Mesenchymal stem cell (in vitro differentiated cells and primary cell): ENCODE measurements around the gene GNAZ.

Experiments used
- DNase-seq: peaks from one replicate; pipeline ENCODE4 v3.0.0-alpha.2; 2013
- H2AFZ ChIP-seq: one replicate; pipeline ENCODE4 v1.6.1; 2013; ENCODE audit warnings: low read depth, mild to moderate bottlenecking, control low read depth, inconsistent platforms, low read length, moderate library complexity
- H2AK5ac ChIP-seq: 2 replicates; pipeline ENCODE4 v1.6.1; 2013; ENCODE audit warnings: low read length, moderate library complexity, mild to moderate bottlenecking, inconsistent platforms; ENCODE audit not compliant: severe bottlenecking
- H2BK120ac ChIP-seq: one replicate; pipeline ENCODE4 v1.6.1; 2013; ENCODE audit warnings: low read depth, mild to moderate bottlenecking, inconsistent platforms, low read length, moderate library complexity
- H2BK12ac ChIP-seq, 2 experiments: one replicate each; pipeline ENCODE4 v1.6.1; 2013; ENCODE audit warnings: inconsistent platforms in 2 of 2, low read length in 2 of 2, mild to moderate bottlenecking in 2 of 2, moderate library complexity in 2 of 2, control low read depth in 1 of 2
- H2BK15ac ChIP-seq: one replicate; pipeline ENCODE4 v1.6.1; 2013; ENCODE audit warnings: mild to moderate bottlenecking, low read depth, inconsistent platforms; ENCODE audit not compliant: poor library complexity, severe bottlenecking
- H2BK5ac ChIP-seq: 2 replicates; pipeline ENCODE4 v1.6.1; 2013; ENCODE audit warnings: low read depth, mild to moderate bottlenecking, low read length, control low read depth, inconsistent platforms; ENCODE audit not compliant: poor library complexity, severe bottlenecking
- H3K14ac ChIP-seq, 2 experiments: one replicate each; pipeline ENCODE4 v1.6.1; 2013; ENCODE audit warnings: inconsistent platforms in 2 of 2, low read length in 2 of 2, control low read depth in 1 of 2, mild to moderate bottlenecking in 1 of 2, moderate library complexity in 1 of 2
- H3K18ac ChIP-seq, 2 experiments: one replicate each; pipeline ENCODE4 v1.6.1; 2013; ENCODE audit warnings: inconsistent platforms in 2 of 2, low read length in 2 of 2, control low read depth in 1 of 2, low read depth in 1 of 2, mild to moderate bottlenecking in 1 of 2
- H3K23ac ChIP-seq, 2 experiments: one replicate each; pipeline ENCODE4 v1.6.1; 2013; ENCODE audit warnings: inconsistent platforms in 2 of 2, low read length in 2 of 2, mild to moderate bottlenecking in 2 of 2, moderate library complexity in 2 of 2, control low read depth in 1 of 2
- H3K27ac ChIP-seq: 2 replicates; pipeline ENCODE4 v1.5.1; 2013; ENCODE audit warnings: mild to moderate bottlenecking, moderate library complexity, low read length, control low read depth, inconsistent platforms; ENCODE audit not compliant: poor library complexity, severe bottlenecking
- H3K27me3 ChIP-seq, 2 experiments: 2 replicates each; pipeline versions ENCODE4 v1.6.1 to v1.7.0; 2013; ENCODE audit warnings: low read length in 2 of 2, mild to moderate bottlenecking in 2 of 2, moderate library complexity in 2 of 2, control low read depth in 1 of 2, inconsistent platforms in 1 of 2; ENCODE audit not compliant: control insufficient read depth in 1 of 2, insufficient read depth in 1 of 2
- H3K36me3 ChIP-seq, 2 experiments: 2 replicates each; pipeline versions ENCODE4 v1.6.1 to v1.7.0; 2013; ENCODE audit warnings: low read length in 2 of 2, control low read depth in 1 of 2, inconsistent platforms in 1 of 2, low read depth in 1 of 2, mild to moderate bottlenecking in 1 of 2; ENCODE audit not compliant: insufficient read depth in 2 of 2, control insufficient read depth in 1 of 2
- H3K4ac ChIP-seq, 2 experiments: one replicate each; pipeline ENCODE4 v1.6.1; 2013; ENCODE audit warnings: inconsistent platforms in 2 of 2, low read length in 2 of 2, mild to moderate bottlenecking in 2 of 2, moderate library complexity in 2 of 2, control low read depth in 1 of 2, low read depth in 1 of 2
- H3K4me1 ChIP-seq: 2 replicates; pipeline ENCODE4 v1.6.1; 2013; ENCODE audit warnings: low read depth, low read length, control low read depth; ENCODE audit not compliant: control insufficient read depth, insufficient read depth
- H3K4me2 ChIP-seq: 2 replicates; pipeline ENCODE4 v1.6.1; 2013; ENCODE audit warnings: low read length, mild to moderate bottlenecking, inconsistent platforms; ENCODE audit not compliant: poor library complexity, severe bottlenecking
- H3K4me3 ChIP-seq, 2 experiments: 2 replicates each; pipeline versions ENCODE4 v1.5.1 to v1.7.0; 2013; ENCODE audit warnings: low read length in 2 of 2, mild to moderate bottlenecking in 2 of 2, control low read depth in 1 of 2, low read depth in 1 of 2; ENCODE audit not compliant: insufficient read depth in 1 of 2
- H3K79me1 ChIP-seq: replicated peaks from 2 replicates; pipeline ENCODE4 v1.6.1; 2013; ENCODE audit warnings: mild to moderate bottlenecking, control low read depth, low read length, inconsistent platforms; ENCODE audit not compliant: poor library complexity, severe bottlenecking
- H3K9ac ChIP-seq: 2 replicates; pipeline ENCODE4 v1.7.0; 2013; ENCODE audit warnings: mild to moderate bottlenecking, low read length, moderate library complexity
- H3K9me3 ChIP-seq: 2 replicates; pipeline ENCODE4 v1.7.0; 2013; ENCODE audit warnings: mild to moderate bottlenecking, low read length; ENCODE audit not compliant: control insufficient read depth
- H4K8ac ChIP-seq: one replicate; pipeline ENCODE4 v1.6.1; 2013; ENCODE audit warnings: inconsistent platforms, mild to moderate bottlenecking, low read length, moderate library complexity
- H4K91ac ChIP-seq: one replicate; pipeline ENCODE4 v1.6.1; 2013; ENCODE audit warnings: mild to moderate bottlenecking, low read length, inconsistent platforms
- WGBS: methylation state at CpG from one replicate; pipeline ENCODE4 v1.1.7; 2013; ENCODE audit warnings: mixed read lengths; 5-methylcytosine and 5-hydroxymethylcytosine counted together

Gene GNAZ

GRCh38 chr22:23075525-23076216 is 5.4 kb downstream of the GNAZ start:
- Histone ChIP-seq H4K8ac (no peak overlapping the region), H3K27me3 (peaks cover 24 to 34% of the 10 kb centered on the region in 2 experiments), H2BK12ac (no peak overlapping the region), H3K36me3 (peaks cover 0 to 4% of the 10 kb centered on the region in 2 experiments), H2AK5ac (no peak overlapping the region), H3K9ac (no peak overlapping the region), H3K4me2 (no peak overlapping the region), H2BK15ac (no peak overlapping the region), H3K14ac (no peak overlapping the region), H2AFZ (no peak overlapping the region), H3K9me3 (no peaks in the 10 kb centered on the region), H3K4me1 (peaks cover 18% of the 10 kb centered on the region), H3K79me1 (no peaks in the 10 kb centered on the region), H4K91ac (no peak overlapping the region), H3K27ac (no peak overlapping the region), H3K4ac (no peak overlapping the region), H3K23ac (no peak overlapping the region), H3K4me3 (no peak overlapping the region), H2BK120ac (no peak overlapping the region), H3K18ac (no peak overlapping the region), H2BK5ac (no peak overlapping the region)
- DNase-seq, result no peak
- 80% methylated on average over 9 of the region's 9 CpGs for WGBS

DNA sequence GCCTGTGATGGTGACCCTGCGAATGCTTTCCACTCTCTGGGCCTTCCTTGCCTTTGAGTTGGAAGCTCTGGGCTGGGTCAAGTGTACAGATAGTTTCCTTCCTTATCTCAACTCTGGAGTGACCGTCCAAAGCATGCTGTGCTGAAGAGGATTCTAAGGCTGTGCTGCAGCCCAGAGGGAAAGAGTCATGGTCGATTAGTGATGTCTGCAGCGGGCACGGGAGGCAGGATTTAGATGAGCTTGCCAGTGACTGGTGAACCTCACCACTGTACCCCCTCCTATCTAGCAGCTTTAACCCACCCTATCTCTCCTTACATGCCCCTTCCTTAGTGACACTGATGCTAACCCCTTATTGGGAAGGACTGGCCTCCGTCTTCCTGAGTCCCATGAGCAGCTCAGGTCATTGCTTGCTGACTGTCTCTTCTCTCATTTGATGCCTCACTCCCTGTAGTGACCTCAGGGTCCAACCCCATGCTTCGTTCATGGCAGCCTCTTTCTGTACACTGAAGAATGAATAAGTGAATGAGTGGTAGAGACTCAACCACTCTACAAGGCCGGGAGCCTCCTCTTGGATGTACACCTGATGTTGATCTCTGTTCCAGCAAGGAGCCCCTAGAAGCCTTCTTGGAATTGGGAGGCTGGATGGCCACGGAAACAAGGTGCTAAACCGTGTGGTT is 6.7 kb downstream of the GNAZ start:
- no peak overlapping the region for H3K14ac ChIP-seq
- whole genome bisulfite sequencing, result 71% methylated on average over 10 of the region's 10 CpGs
- H3K4me3 ChIP-seq, result no peak overlapping the region
- H2BK15ac ChIP-seq, result no peak overlapping the region
- peaks cover 0 to 4% of the 10 kb centered on the region in 2 experiments for H3K36me3 ChIP-seq
- no peak overlapping the region for H3K23ac ChIP-seq
- no peak for DNase-seq
- H2BK12ac ChIP-seq, result no peak overlapping the region
- H2BK5ac ChIP-seq, result no peak overlapping the region
- no peaks in the 10 kb centered on the region for H3K79me1 ChIP-seq
- H2BK120ac ChIP-seq, result no peak overlapping the region
- no peak overlapping the region for H3K9ac ChIP-seq
- no peak overlapping the region for H4K8ac ChIP-seq
- H3K18ac ChIP-seq, result no peak overlapping the region
- H3K27ac ChIP-seq, result no peak overlapping the region
- H3K4ac ChIP-seq, result no peak overlapping the region
- no peak overlapping the region for H2AK5ac ChIP-seq
- peaks cover 13 to 22% of the 10 kb centered on the region in 2 experiments for H3K27me3 ChIP-seq
- no peak overlapping the region for H2AFZ ChIP-seq
- peaks cover 13% of the 10 kb centered on the region for H3K4me1 ChIP-seq
- no peak overlapping the region for H3K4me2 ChIP-seq
- H4K91ac ChIP-seq, result no peak overlapping the region
- no peaks in the 10 kb centered on the region for H3K9me3 ChIP-seq

DNA sequence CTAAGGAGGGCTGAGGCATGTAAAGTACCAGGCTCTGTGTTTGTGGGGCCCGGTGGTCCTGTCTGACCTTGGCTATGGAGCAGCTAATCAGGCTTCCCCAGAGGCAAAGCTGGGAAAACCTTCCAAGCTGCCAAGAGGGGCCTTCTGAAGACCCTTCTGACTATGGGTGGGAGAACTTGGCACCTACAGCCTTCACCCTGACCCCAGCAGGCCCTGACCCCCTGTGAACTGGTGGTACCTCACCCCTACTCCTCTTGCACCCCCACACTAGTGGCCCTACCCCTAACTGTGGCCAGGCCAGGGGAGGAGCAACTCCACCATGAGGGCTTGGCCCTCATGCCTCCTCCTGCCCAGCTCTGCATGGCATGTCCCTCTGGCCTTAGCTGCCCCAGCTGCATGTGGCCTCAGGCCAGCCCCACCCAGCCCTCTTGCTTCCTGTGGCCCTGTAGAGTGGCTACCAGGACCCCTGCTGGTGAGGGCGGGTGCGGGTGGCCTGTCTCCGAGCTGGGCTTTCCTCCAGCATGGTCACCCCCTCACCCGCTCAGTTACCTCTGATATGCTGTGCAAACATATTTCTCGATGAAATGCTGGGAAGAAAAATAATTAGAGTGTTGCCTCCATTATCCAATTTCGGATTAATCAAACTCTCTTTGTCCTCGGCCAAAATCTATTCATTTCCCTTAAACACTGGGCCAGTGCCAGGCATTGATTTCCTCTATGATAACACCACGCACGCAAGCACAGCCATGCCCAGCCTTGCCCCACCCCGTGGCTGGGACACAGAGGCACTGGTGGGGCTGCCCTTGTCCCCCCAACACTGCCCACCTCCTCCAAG is 7.5 kb downstream of the GNAZ start:
- Histone ChIP-seq H3K9ac (no peak overlapping the region), H3K4me1 (peaks cover 9% of the 10 kb centered on the region), H3K27ac (no peak overlapping the region), H3K4me2 (no peak overlapping the region), H2BK12ac (no peak overlapping the region), H4K8ac (no peak overlapping the region), H3K14ac (no peak overlapping the region), H2BK15ac (no peak overlapping the region), H3K79me1 (no peaks in the 10 kb centered on the region), H3K23ac (no peak overlapping the region), H3K9me3 (no peaks in the 10 kb centered on the region), H3K4ac (no peak overlapping the region), H2AK5ac (no peak overlapping the region), H2AFZ (no peak overlapping the region), H3K27me3 (peaks cover 10 to 16% of the 10 kb centered on the region in 2 experiments), H4K91ac (no peak overlapping the region), H2BK120ac (no peak overlapping the region), H3K36me3 (peaks cover 0 to 4% of the 10 kb centered on the region in 2 experiments), H3K4me3 (no peak overlapping the region), H3K18ac (no peak overlapping the region), H2BK5ac (no peak overlapping the region)
- WGBS, result 77% methylated on average over 10 of the region's 11 CpGs
- DNase-seq, result no peak

- H2BK15ac ChIP-seq, result no peak overlapping the region
- no peak overlapping the region for H3K4me2 ChIP-seq
- no peak overlapping the region for H3K27ac ChIP-seq
- H2BK12ac ChIP-seq, result no peak overlapping the region
- H3K23ac ChIP-seq, result no peak overlapping the region
- H3K9me3 ChIP-seq, result no peaks in the 10 kb centered on the region
- H2BK120ac ChIP-seq, result no peak overlapping the region
- H3K36me3 ChIP-seq, result peaks cover 0 to 4% of the 10 kb centered on the region in 2 experiments
- no peak overlapping the region for H3K14ac ChIP-seq
- H2BK5ac ChIP-seq, result no peak overlapping the region
- WGBS, result 77% methylated on average over 3 of the region's 3 CpGs
- H3K79me1 ChIP-seq, result no peaks in the 10 kb centered on the region
- no peak overlapping the region for H3K18ac ChIP-seq
- H3K4ac ChIP-seq, result no peak overlapping the region
- no peak overlapping the region for H3K4me3 ChIP-seq
- H2AK5ac ChIP-seq, result no peak overlapping the region
- H4K91ac ChIP-seq, result no peak overlapping the region
- peaks cover 5% of the 10 kb centered on the region for H3K4me1 ChIP-seq
- DNase-seq, result no peak
- H3K9ac ChIP-seq, result no peak overlapping the region
- no peak overlapping the region for H4K8ac ChIP-seq
- H3K27me3 ChIP-seq, result peaks cover 5 to 11% of the 10 kb centered on the region in 2 experiments
- no peak overlapping the region for H2AFZ ChIP-seq
These were observed 8.1 kb downstream of the GNAZ start for GRCh38 chr22:23078462-23078787.
